HCT116 (cell line): ENCODE results near the gene U2AF2.

Source experiments
- CTCF ChIP-seq, 3 experiments: fragments of 200-600 bp in 1 of 3; sonication (generic) in 1 of 3; IDR thresholded peaks in 2 of 3; conservative IDR thresholded peaks in 1 of 3; 2 replicates each; pipeline ENCODE4 v1.5.1; 2012 to 2017; ENCODE audit warnings: low read depth in 2 of 3, low read length in 2 of 3, antibody characterized with exemption in 1 of 3, borderline replicate concordance in 1 of 3, control low read depth in 1 of 3, mild to moderate bottlenecking in 1 of 3, mixed read lengths in 1 of 3, mixed run types in 1 of 3, moderate library complexity in 1 of 3; ENCODE audit not compliant: insufficient read depth in 1 of 3
- ELF1 ChIP-seq: IDR thresholded peaks from 2 replicates; pipeline ENCODE4 v1.6.1; 2012; ENCODE audit warnings: low read depth, borderline replicate concordance
- EZH2 ChIP-seq: fragments of 200-600 bp; sonication (generic); IDR thresholded peaks from 2 replicates; pipeline ENCODE4 v1.6.1; 2017; ENCODE audit warnings: antibody characterized with exemption, mixed run types
- EZH2phosphoT487 ChIP-seq: fragments of 200-600 bp; IDR thresholded peaks from 2 replicates; pipeline ENCODE4 v1.6.1; 2018; ENCODE audit warnings: antibody characterized with exemption, borderline replicate concordance
- POLR2A ChIP-seq: IDR thresholded peaks from 2 replicates; pipeline ENCODE4 v1.7.0; 2011; ENCODE audit warnings: borderline replicate concordance; ENCODE audit not compliant: insufficient read depth, insufficient read length; ENCODE audit errors: extremely low read depth
- REST ChIP-seq: IDR thresholded peaks from 2 replicates; pipeline ENCODE4 v1.6.1; 2012; ENCODE audit warnings: low read depth
- TF ChIP-seq, protein P1 (sequence below): IDR thresholded peaks from 2 replicates; pipeline ENCODE4 v1.6.1; 2011; ENCODE audit warnings: mild to moderate bottlenecking, low read length, moderate library complexity; ENCODE audit not compliant: insufficient replicate concordance; ENCODE audit errors: extremely low read depth

GRCh38 chr19:55660404-55660803 is 5.6 kb downstream of the U2AF2 start:
- TF ChIP-seq CTCF (IDR thresholded peaks at IDR 0.05 in 2 of 3, conservative IDR thresholded peaks at IDR 0.05 in 1 of 3; ENCODE audit: borderline replicate concordance in 1 of 3, insufficient read depth in 1 of 3, low read depth in 2 of 3, low read length in 2 of 3) (no peak), EZH2phosphoT487 (no peak), REST (no peak), POLR2A (no peak), ELF1 (no peak), EZH2 (no peak)
- TF ChIP-seq, protein P1, sequence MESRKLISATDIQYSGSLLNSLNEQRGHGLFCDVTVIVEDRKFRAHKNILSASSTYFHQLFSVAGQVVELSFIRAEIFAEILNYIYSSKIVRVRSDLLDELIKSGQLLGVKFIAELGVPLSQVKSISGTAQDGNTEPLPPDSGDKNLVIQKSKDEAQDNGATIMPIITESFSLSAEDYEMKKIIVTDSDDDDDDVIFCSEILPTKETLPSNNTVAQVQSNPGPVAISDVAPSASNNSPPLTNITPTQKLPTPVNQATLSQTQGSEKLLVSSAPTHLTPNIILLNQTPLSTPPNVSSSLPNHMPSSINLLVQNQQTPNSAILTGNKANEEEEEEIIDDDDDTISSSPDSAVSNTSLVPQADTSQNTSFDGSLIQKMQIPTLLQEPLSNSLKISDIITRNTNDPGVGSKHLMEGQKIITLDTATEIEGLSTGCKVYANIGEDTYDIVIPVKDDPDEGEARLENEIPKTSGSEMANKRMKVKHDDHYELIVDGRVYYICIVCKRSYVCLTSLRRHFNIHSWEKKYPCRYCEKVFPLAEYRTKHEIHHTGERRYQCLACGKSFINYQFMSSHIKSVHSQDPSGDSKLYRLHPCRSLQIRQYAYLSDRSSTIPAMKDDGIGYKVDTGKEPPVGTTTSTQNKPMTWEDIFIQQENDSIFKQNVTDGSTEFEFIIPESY: no peak
